IMR-90 (cell line): ENCODE measurements around the gene FGF4.

ENCODE experiments used
- POLR2A ChIP-seq: IDR thresholded peaks from 2 replicates; pipeline ENCODE4 v1.6.1; 2012; ENCODE audit warnings: mild to moderate bottlenecking, low read depth, low read length
- TF ChIP-seq, protein P1 (sequence below): conservative IDR thresholded peaks from 2 replicates; pipeline ENCODE4 v1.5.1; 2012; ENCODE audit warnings: mild to moderate bottlenecking, low read depth, low read length, improper control_type of control experiment
- TF ChIP-seq, protein P2 (sequence below): fragments of 150-350 bp; IDR thresholded peaks from 2 replicates; pipeline ENCODE4 v1.6.1; 2017; ENCODE audit warnings: mild to moderate bottlenecking, antibody characterized with exemption, low read length, low read depth

DNA sequence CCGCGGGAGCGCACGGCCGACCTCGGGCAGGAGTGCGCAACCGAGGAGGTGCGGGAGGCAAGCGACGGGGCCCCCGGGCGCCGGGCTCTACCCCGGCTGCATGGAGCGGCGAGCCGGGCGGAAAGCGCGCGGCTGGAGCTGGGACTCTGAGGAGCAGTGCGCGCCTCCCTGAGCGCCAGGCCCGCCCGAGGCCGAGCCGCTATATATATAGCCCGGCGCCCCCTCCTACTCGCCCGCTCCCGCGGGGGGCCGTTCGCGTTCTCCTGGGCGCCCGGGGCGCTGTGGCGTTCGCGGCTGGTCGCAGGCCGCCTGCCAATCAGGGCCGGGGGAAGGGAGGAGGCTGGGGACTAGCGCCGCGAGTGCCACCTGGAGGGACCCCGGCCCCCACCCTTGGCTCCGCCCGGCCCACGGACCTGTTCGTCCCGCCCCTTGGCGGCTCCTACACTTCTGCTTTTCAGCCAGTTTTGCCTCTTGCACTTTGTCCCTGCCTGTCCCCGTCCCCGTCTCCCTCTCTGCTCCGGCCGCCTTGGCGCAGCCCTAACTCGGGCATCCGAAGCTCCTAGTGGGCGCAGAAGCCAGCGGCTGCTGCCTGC, at the start of gene FGF4:
- TF ChIP-seq, protein P1, sequence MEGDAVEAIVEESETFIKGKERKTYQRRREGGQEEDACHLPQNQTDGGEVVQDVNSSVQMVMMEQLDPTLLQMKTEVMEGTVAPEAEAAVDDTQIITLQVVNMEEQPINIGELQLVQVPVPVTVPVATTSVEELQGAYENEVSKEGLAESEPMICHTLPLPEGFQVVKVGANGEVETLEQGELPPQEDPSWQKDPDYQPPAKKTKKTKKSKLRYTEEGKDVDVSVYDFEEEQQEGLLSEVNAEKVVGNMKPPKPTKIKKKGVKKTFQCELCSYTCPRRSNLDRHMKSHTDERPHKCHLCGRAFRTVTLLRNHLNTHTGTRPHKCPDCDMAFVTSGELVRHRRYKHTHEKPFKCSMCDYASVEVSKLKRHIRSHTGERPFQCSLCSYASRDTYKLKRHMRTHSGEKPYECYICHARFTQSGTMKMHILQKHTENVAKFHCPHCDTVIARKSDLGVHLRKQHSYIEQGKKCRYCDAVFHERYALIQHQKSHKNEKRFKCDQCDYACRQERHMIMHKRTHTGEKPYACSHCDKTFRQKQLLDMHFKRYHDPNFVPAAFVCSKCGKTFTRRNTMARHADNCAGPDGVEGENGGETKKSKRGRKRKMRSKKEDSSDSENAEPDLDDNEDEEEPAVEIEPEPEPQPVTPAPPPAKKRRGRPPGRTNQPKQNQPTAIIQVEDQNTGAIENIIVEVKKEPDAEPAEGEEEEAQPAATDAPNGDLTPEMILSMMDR = no peak
- TF ChIP-seq, protein P2, sequence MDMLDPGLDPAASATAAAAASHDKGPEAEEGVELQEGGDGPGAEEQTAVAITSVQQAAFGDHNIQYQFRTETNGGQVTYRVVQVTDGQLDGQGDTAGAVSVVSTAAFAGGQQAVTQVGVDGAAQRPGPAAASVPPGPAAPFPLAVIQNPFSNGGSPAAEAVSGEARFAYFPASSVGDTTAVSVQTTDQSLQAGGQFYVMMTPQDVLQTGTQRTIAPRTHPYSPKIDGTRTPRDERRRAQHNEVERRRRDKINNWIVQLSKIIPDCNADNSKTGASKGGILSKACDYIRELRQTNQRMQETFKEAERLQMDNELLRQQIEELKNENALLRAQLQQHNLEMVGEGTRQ = no peak
- TF ChIP-seq POLR2A = no peak
